Measurements from ENCODE around the gene PCCA.
A peak's percentile ranks its signal among the peaks of the same experiment; 100 is the strongest.

The PCCA gene

GRCh38 chr13:100542826-100543156 lies 453.9 kb downstream of the PCCA start:
- DNase-seq (ENCODE audit: low spot score), result no peak
- H3K4me3 ChIP-seq, result no peak overlapping the region
- no peak overlapping the region for H3K27ac ChIP-seq
- TF ChIP-seq, protein P1, sequence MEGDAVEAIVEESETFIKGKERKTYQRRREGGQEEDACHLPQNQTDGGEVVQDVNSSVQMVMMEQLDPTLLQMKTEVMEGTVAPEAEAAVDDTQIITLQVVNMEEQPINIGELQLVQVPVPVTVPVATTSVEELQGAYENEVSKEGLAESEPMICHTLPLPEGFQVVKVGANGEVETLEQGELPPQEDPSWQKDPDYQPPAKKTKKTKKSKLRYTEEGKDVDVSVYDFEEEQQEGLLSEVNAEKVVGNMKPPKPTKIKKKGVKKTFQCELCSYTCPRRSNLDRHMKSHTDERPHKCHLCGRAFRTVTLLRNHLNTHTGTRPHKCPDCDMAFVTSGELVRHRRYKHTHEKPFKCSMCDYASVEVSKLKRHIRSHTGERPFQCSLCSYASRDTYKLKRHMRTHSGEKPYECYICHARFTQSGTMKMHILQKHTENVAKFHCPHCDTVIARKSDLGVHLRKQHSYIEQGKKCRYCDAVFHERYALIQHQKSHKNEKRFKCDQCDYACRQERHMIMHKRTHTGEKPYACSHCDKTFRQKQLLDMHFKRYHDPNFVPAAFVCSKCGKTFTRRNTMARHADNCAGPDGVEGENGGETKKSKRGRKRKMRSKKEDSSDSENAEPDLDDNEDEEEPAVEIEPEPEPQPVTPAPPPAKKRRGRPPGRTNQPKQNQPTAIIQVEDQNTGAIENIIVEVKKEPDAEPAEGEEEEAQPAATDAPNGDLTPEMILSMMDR (IDR thresholded peaks at IDR 0.05), result no peak

DNA sequence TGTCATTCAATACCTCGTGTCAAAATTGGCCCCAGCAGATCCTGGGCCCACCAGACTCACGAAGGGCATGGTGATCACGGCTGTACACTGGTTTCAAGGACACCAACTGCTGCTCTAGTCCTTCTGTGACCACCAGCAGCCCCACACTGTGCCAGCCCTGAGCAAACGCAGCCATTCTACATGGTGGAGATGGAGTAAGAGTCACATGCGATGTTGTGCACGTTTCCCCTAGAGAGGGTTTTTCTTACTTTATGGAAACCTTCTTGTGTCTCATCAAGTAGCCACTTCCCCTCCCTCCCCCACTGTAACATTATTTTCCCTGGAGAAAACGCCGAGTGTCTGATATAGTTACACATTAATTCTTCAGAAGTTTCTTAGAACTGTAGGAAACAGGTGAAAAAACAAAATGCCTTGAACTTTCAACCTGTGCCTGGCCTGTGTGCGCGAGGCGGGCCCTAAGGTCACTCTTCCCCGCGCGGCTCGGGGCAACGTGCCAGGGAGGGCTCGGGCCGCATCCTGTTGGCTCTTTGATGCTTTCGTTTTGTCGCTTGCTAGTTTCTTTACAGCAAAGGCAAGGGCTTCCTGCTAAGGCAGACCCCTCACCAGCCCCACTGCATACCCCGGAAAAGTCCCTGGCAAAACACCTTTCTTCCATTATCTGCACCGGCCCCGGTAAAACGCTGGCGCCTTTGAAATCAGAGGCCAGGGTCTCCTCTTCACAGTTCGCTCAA lies 455.1 kb downstream of the PCCA start:
- H3K4me3 ChIP-seq, result no peak overlapping the region
- DNase-seq (ENCODE audit: low spot score), result peak; percentile 40
- TF ChIP-seq, protein P1 (IDR thresholded peaks at IDR 0.05), result no peak
- no peak overlapping the region for H3K27ac ChIP-seq

DNA sequence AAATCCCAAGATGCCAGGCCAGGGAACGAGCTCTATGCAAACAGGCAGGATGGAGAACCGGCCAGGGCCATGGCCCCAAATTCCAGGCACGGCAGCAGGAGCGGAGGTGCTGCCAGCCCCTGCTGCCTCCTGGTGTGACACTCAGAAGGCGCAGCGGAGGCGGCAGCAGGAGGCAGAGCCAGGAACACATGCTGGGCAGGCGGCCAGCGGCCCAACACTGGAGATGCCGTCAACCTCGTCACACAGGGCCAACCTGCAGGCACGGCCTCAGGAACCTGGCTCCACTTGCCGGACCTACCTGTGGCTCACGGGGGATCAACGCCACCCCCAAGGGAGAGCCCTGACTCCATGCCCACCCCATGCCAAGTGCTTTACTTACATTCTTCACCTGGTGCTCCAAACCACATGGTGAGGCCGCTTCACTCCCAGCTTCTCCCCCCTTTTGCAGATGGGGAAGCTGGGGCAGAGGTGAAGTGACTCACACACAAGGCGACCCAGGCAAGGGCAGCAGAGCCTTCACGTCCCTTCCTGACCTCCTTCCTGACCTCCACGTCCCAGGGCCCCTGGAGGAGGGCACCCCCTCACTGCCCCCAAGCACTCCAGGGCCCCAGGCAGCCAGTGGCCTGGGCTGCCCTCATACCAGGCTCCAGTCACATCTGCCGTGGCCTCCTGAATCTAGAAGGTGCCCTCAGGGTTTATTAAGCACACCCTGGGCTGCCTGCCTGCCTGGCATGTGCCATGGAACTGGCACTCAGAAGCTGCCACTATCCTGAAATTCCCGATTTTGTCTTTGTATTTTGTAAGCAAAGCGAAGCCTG lies 456.2 kb downstream of the PCCA start:
- no peak overlapping the region for H3K4me3 ChIP-seq
- no peak overlapping the region for H3K27ac ChIP-seq
- peak; percentile 55 for DNase-seq (ENCODE audit: low spot score)
- TF ChIP-seq, protein P1 (IDR thresholded peaks at IDR 0.05), result no peak

GRCh38 chr13:100545684-100546061 lies 456.8 kb downstream of the PCCA start:
- H3K27ac ChIP-seq, result no peak overlapping the region

DNA sequence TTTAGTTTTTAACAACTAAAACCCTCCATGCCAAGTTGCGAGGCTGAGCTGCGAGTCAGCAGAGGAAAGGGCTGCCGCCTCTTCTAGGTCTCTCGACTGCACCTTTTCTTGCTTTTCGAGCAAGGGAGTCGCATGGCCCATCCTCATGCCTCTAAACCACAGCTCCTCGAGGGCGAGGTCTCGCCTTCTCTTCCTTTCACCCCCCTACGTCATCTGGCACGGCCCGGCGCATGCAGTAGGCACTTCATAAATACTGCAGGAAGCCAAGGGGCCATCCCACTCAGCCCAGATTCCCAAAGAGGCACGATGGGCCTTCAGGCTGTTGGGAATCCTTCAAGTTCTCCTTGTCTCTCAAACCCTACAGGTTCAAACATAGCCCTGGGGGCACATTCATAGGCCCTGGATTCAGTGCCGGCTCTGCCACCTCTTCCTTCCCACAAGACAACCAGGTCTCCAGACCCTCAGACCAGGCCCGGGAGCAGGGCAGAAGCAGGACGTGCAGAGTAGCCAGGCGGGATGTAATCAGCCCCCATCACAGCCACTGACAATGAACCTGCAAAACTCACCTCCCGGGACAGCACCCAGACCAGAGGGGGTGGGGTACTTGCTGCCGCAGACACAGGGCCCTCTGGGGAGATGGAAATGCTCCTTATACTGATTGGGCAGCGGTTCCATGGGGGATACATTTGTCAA lies 458.0 kb downstream of the PCCA start:
- Histone ChIP-seq H3K27ac (no peak overlapping the region), H3K4me3 (no peak overlapping the region)
- DNase-seq (ENCODE audit: low spot score), result peak; percentile 41
- TF ChIP-seq, protein P1 (IDR thresholded peaks at IDR 0.05), result no peak

More at GRCh38 chr13:100545684-100546061, 456.8 kb downstream of the PCCA start:
- TF ChIP-seq, protein P1 (IDR thresholded peaks at IDR 0.05), result no peak
- no peak overlapping the region for H3K4me3 ChIP-seq
- DNase-seq (ENCODE audit: low spot score), result peak; percentile 58

DNA sequence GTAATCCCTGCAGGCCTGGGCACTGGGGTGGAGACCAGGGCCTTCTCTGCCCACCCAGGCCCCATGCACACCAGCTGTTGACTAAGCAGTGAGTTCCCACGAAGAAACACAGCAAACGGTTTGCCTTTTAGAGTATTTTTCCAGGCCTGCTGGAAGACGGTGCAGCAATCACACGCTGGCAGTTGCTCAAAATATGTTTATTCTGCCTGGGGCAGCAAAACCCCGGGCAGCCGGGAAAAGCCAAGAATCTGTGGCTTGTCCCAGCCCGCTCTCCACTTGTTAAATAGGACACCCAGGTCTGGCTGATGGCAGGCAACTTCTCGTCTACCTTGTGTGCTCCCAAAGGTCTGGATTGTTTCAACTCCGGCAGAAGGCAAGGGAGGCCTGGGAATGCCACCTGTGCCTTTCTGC lies 458.9 kb downstream of the PCCA start:
- DNase-seq (ENCODE audit: low spot score), result peak; percentile 54
- peak overlapping the region; percentile 29 to 43 for H3K27ac ChIP-seq
- no peak overlapping the region for H3K4me3 ChIP-seq
- TF ChIP-seq, protein P1 (IDR thresholded peaks at IDR 0.05), result no peak

Measured in coronary artery (tissue), 2 donors.